A549 (cell line): Measurements from ENCODE around the gene HADHB. TPM values are rescaled to one million over a fixed set of nuclear protein-coding genes. Genes with fewer than 3 reads are reported as not detected.
A peak's percentile ranks its signal among the peaks of the same experiment; 100 is the strongest.

Experiments
- ATAC-seq, 2 experiments: fragments of 200-7000 bp in 1 of 2; fragments of >200 bp in 1 of 2; cut with Nextera tagmentation in 1 of 2; cut with Tn5 transposase in 1 of 2; 3 replicates each; pipeline versions ENCODE4 v1.8.0 to v1.9.1; 2018 to 2020; ENCODE audit warnings: mild to moderate bottlenecking in 1 of 2, moderate library complexity in 1 of 2
- CTCF ChIA-PET: fragments of 300-600 bp; sonication (Branson Sonifier 250); formaldehyde crosslinking; extraction: SDS; loops from one replicate; lab custom pipeline; 2021; ENCODE audit warnings: antibody characterized with exemption, inconsistent platforms; lab: Yijun Ruan, JAX
- POLR2A ChIA-PET: fragments of 350-600 bp; formaldehyde crosslinking; extraction: SDS; loops from one replicate; lab custom pipeline; 2021; ENCODE audit warnings: antibody characterized with exemption, inconsistent platforms; lab: Yijun Ruan, JAX
- DNase-seq, 2 experiments: peaks; one replicate each; pipeline versions ENCODE4 v3.0.0 to v3.0.0-alpha.2; 2011 to 2016; ENCODE audit warnings: low read depth in 1 of 2, low spot score in 1 of 2
- FAIRE-seq: peaks from 2 replicates; lab custom pipeline; 2011; peaks lifted over from hg19 to GRCh38; lab: Jason Lieb, UNC
- H3K27ac ChIP-seq, 2 experiments: fragments of >200 bp; sonication (Bioruptor Twin); formaldehyde crosslinking; 3 replicates each; pipeline ENCODE4 v1.5.1; 2016 to 2017
- H3K4me1 ChIP-seq: fragments of >200 bp; sonication (Bioruptor Twin); formaldehyde crosslinking; 3 replicates; pipeline ENCODE4 v1.6.1; 2016
- H3K4me2 ChIP-seq: fragments of >200 bp; sonication (Bioruptor Twin); formaldehyde crosslinking; 3 replicates; pipeline ENCODE4 v1.6.1; 2016
- H3K4me3 ChIP-seq: fragments of >200 bp; sonication (Bioruptor Twin); formaldehyde crosslinking; 3 replicates; pipeline ENCODE4 v1.5.1; 2016
- H3K9me3 ChIP-seq: fragments of >200 bp; sonication (Bioruptor Twin); formaldehyde crosslinking; 3 replicates; pipeline ENCODE4 v1.6.1; 2016
- EHF ChIP-seq: fragments of 250-450 bp; sonication (Bioruptor Pico); IDR thresholded peaks from 2 replicates; pipeline ENCODE4 v1.5.0; 2020; ENCODE audit warnings: mild to moderate bottlenecking
- EHMT2 ChIP-seq: fragments of 200-600 bp; sonication (generic); IDR thresholded peaks from 2 replicates; pipeline ENCODE4 v1.6.1; 2016; ENCODE audit warnings: antibody characterized with exemption, low read depth, mild to moderate bottlenecking, moderate library complexity
- ELK1 ChIP-seq: fragments of 150-350 bp; IDR thresholded peaks from 2 replicates; pipeline ENCODE4 v1.6.1; 2014; ENCODE audit warnings: low read depth, mild to moderate bottlenecking, low read length
- FOXS1 ChIP-seq: fragments of 250-450 bp; sonication (Bioruptor Pico); IDR thresholded peaks from 2 replicates; pipeline ENCODE4 v1.5.0; 2020; ENCODE audit warnings: mild to moderate bottlenecking, moderate library complexity
- HEYL ChIP-seq: fragments of 250-450 bp; sonication (Bioruptor Pico); IDR thresholded peaks from 2 replicates; pipeline ENCODE4 v1.8.0; 2021; ENCODE audit warnings: mild to moderate bottlenecking, moderate library complexity
- HOXB13 ChIP-seq: fragments of 250-450 bp; sonication (Bioruptor Pico); IDR thresholded peaks from 2 replicates; pipeline ENCODE4 v1.5.0; 2020; ENCODE audit warnings: low read depth, mild to moderate bottlenecking, moderate library complexity
- HOXB5 ChIP-seq: fragments of 250-450 bp; sonication (Bioruptor Pico); IDR thresholded peaks from 2 replicates; pipeline ENCODE4 v1.5.0; 2020; ENCODE audit warnings: mild to moderate bottlenecking, moderate library complexity
- JUN ChIP-seq, 2 experiments: fragments of >200 bp; sonication (Bioruptor Twin); formaldehyde crosslinking; IDR thresholded peaks; 2 replicates in 1 of 2; 3 replicates in 1 of 2; pipeline ENCODE4 v1.6.1; 2016 to 2017
- JUNB ChIP-seq: fragments of >200 bp; sonication (Bioruptor Twin); formaldehyde crosslinking; IDR thresholded peaks from 2 replicates; pipeline ENCODE4 v1.6.1; 2016
- MAZ ChIP-seq: fragments of 150-350 bp; IDR thresholded peaks from 2 replicates; pipeline ENCODE4 v1.6.1; 2014; ENCODE audit warnings: antibody characterized with exemption, low read depth, low read length, borderline replicate concordance
- NPAS2 ChIP-seq: fragments of 250-450 bp; sonication (Bioruptor Pico); IDR thresholded peaks from 2 replicates; pipeline ENCODE4 v1.8.0; 2022; ENCODE audit warnings: mild to moderate bottlenecking, moderate library complexity, borderline replicate concordance
- PBX3 ChIP-seq: IDR thresholded peaks from 2 replicates; pipeline ENCODE4 v1.6.1; 2012
- RAD21 ChIP-seq, 2 experiments: fragments of >200 bp in 1 of 2; sonication (Bioruptor Twin) in 1 of 2; formaldehyde crosslinking in 1 of 2; IDR thresholded peaks in 1 of 2; conservative IDR thresholded peaks in 1 of 2; 2 replicates in 1 of 2; 3 replicates in 1 of 2; pipeline ENCODE4 v1.6.1; 2012 to 2018; ENCODE audit warnings: inconsistent platforms in 1 of 2
- RARB ChIP-seq: fragments of 250-450 bp; sonication (Bioruptor Pico); IDR thresholded peaks from 2 replicates; pipeline ENCODE4 v1.8.0; 2021; ENCODE audit warnings: mild to moderate bottlenecking, moderate library complexity
- REST ChIP-seq: fragments of 200-600 bp; sonication (generic); IDR thresholded peaks from 2 replicates; pipeline ENCODE4 v1.6.1; 2016; ENCODE audit warnings: antibody characterized with exemption, mild to moderate bottlenecking, moderate library complexity
- SMC3 ChIP-seq: fragments of >200 bp; sonication (Bioruptor Twin); formaldehyde crosslinking; IDR thresholded peaks from 3 replicates; pipeline ENCODE4 v1.6.1; 2018; ENCODE audit warnings: inconsistent platforms
- SREBF2 ChIP-seq: fragments of 450-650 bp; IDR thresholded peaks from 2 replicates; pipeline ENCODE4 v1.6.1; 2014; ENCODE audit warnings: mild to moderate bottlenecking, moderate library complexity
- TP53 ChIP-seq: fragments of 250-450 bp; sonication (Bioruptor Pico); IDR thresholded peaks from 2 replicates; pipeline ENCODE4 v1.5.0; 2021; ENCODE audit warnings: mild to moderate bottlenecking, moderate library complexity
- ZFP36 ChIP-seq: fragments of 450-650 bp; IDR thresholded peaks from 2 replicates; pipeline ENCODE4 v1.6.1; 2014; ENCODE audit warnings: borderline replicate concordance; ENCODE audit not compliant: partially characterized antibody
- ZNF302 ChIP-seq: fragments of 250-450 bp; sonication (Bioruptor Pico); IDR thresholded peaks from 2 replicates; pipeline ENCODE4 v1.9.0; 2021; ENCODE audit warnings: inconsistent platforms, mild to moderate bottlenecking, moderate library complexity
- WGBS: methylation state at CpG from one replicate; pipeline ENCODE4 v1.1.6; 2017; ENCODE audit errors: missing lambda C conversion rate; 5-methylcytosine and 5-hydroxymethylcytosine counted together
- polyA plus RNA-seq, 4 experiments: library from polyadenylated mRNA; depleted of rRNA in 3 of 4; stranded (reverse); fragments of >200 nt; fragmentation: RNase III in 1 of 4; extraction: RNeasy Plus Mini Kit Qiagen cat#74134 plus additional on column Dnase treatment in 1 of 4; gene quantifications; 2 replicates in 3 of 4; 3 replicates in 1 of 4; pipeline ENCODE4 v1.2.3, GENCODE V29; 2011 to 2017

Gene HADHB
- polyA plus RNA-seq, 2 of the 4 experiments (the other 2 are of a cell fraction), result 95.4 to 161 TPM

GRCh38 chr2:26281226-26281625 lies 36.5 kb downstream of the HADHB start:
- 89% methylated on average over 2 of the region's 2 CpGs for WGBS
- Histone ChIP-seq H3K9me3 (no peaks in the 10 kb centered on the region), H3K4me3 (no peak overlapping the region), H3K4me1 (peaks cover 6% of the 10 kb centered on the region; the same call in 2 of the 3 replicates), H3K4me2 (no peak overlapping the region), H3K27ac (no peak overlapping the region)
- FAIRE-seq (no peak), ATAC-seq (no peak), DNase-seq (no peak)
- POLR2A ChIA-PET, result no interaction called here
- no peak for TF ChIP-seq FOXS1
- no peak for TF ChIP-seq SMC3
- TF ChIP-seq HEYL (CRISPR knock-in tag), result no peak
- no peak for TF ChIP-seq MAZ
- no peak for TF ChIP-seq EHF (CRISPR knock-in tag)
- no peak for TF ChIP-seq EHMT2
- no peak for TF ChIP-seq TP53 (CRISPR knock-in tag)
- CTCF ChIA-PET, result interaction anchor here (1.3 to 1.6 kb wide), 2 partner anchors 35 to 37 kb away, joined by 3 read pairs; partner anchors contain the start of genes HADHA and HADHB

- Histone ChIP-seq H3K27ac (no peak overlapping the region), H3K4me2 (no peak overlapping the region)
- no peak for TF ChIP-seq EHMT2
- no peak for TF ChIP-seq MAZ
- TF ChIP-seq ZNF302 (CRISPR knock-in tag), result no peak
- no peak for TF ChIP-seq HOXB13 (CRISPR knock-in tag)
- TF ChIP-seq EHF (CRISPR knock-in tag), result no peak
- TF ChIP-seq, all 56 proteins: peak for 0
- peaks cover 6% of the 10 kb centered on the region; the same call in 2 of the 3 replicates for H3K4me1 ChIP-seq
- POLR2A ChIA-PET, result no interaction called here
- no peak for ATAC-seq
- H3K9me3 ChIP-seq, result no peaks in the 10 kb centered on the region
- no peak for FAIRE-seq
- 93% methylated on average over 2 of the region's 2 CpGs for WGBS
- no peak for DNase-seq
- no peak overlapping the region for H3K4me3 ChIP-seq
- CTCF ChIA-PET, result interaction anchor here (0.8 to 1.0 kb wide), 2 partner anchors 9 to 12 kb away, joined by 3 read pairs; no protein-coding TSS in a partner anchor
Measured at GRCh38 chr2:26283606-26284005, 38.9 kb downstream of the HADHB start.

- DNase-seq, result no peak
- CTCF ChIA-PET, result interaction anchor here (0.8 to 1.0 kb wide), 2 partner anchors 9 to 12 kb away, joined by 3 read pairs; no protein-coding TSS in a partner anchor
- ATAC-seq, result peak in 1 of 2 experiments; percentile 55; a peak in 1 of 6 replicates
- Histone ChIP-seq H3K4me2 (no peak overlapping the region), H3K27ac (no peak overlapping the region), H3K4me3 (no peak overlapping the region), H3K9me3 (no peaks in the 10 kb centered on the region), H3K4me1 (peaks cover 6% of the 10 kb centered on the region; the same call in 2 of the 3 replicates)
- WGBS, result 73% methylated on average over 3 of the region's 3 CpGs
- FAIRE-seq, result no peak
- POLR2A ChIA-PET, result no interaction called here
- TF ChIP-seq HOXB5 (CRISPR knock-in tag) (no peak), RAD21 (conservative IDR thresholded peaks at IDR 0.05 in 1 of 2, IDR thresholded peaks at IDR 0.05 in 1 of 2) (no peak), SREBF2 (no peak), RARB (no peak), JUNB (no peak), JUN (IDR thresholded peaks at IDR 0.05) (no peak), ELK1 (no peak), NPAS2 (no peak), EHMT2 (no peak), PBX3 (no peak), REST (no peak), ZFP36 (no peak)
Measured at GRCh38 chr2:26284132-26284531, 39.4 kb downstream of the HADHB start.
